Ascending aorta (tissue), 2 donors: Measurements from ENCODE around the gene CDCP1. TPM values are rescaled to one million over a fixed set of nuclear protein-coding genes. Genes with fewer than 3 reads are reported as not detected.

Experiments
- DNase-seq, 2 donors: peaks; one replicate each; pipeline ENCODE4 v3.0.0-alpha.2; 2019; ENCODE audit warnings: low spot score in 2 of 2
- H3K27ac ChIP-seq, 2 donors: fragments of 200-600 bp; sonication (generic); one replicate each; pipeline ENCODE4 v1.5.1; 2016 to 2017; ENCODE audit warnings: mild to moderate bottlenecking in 1 of 2
- H3K27me3 ChIP-seq: fragments of 200-600 bp; sonication (generic); one replicate; pipeline ENCODE4 v1.5.1; 2017
- H3K36me3 ChIP-seq, 2 donors: fragments of 200-600 bp; sonication (generic); one replicate each; pipeline ENCODE4 v1.5.1; 2016
- H3K4me1 ChIP-seq, 2 donors: fragments of 200-600 bp; sonication (generic); one replicate each; pipeline ENCODE4 v1.5.1; 2016 to 2017; ENCODE audit warnings: mild to moderate bottlenecking in 1 of 2
- H3K4me3 ChIP-seq, 2 donors: fragments of 200-600 bp; sonication (generic); one replicate each; pipeline ENCODE4 v1.5.1; 2016 to 2017; ENCODE audit warnings: mild to moderate bottlenecking in 1 of 2
- H3K9me3 ChIP-seq, 2 donors: fragments of 200-600 bp; sonication (generic); one replicate each; pipeline ENCODE4 v1.5.1; 2016
- CTCF ChIP-seq, 3 experiments: fragments of 200-600 bp in 2 of 3; fragments of 450-650 bp in 1 of 3; sonication (generic) in 2 of 3; IDR thresholded peaks; one replicate each; pipeline ENCODE4 v1.5.1; 2016 to 2019; ENCODE audit warnings: antibody characterized with exemption in 3 of 3, mild to moderate bottlenecking in 1 of 3, moderate library complexity in 1 of 3
- intact Hi-C: fragments of 100-400 bp; cut with DNase I; formaldehyde crosslinking; loops from one replicate; pipeline ENCODE4 v1.15.1; 2023
- total RNA-seq: library from RNA; depleted of rRNA; stranded (reverse); fragments of >200 nt; gene quantifications from one replicate; pipeline ENCODE4 v1.1.0, GENCODE V29; 2016

The CDCP1 gene
- total RNA-seq, 1 donor from 2014 or later = 3.0 TPM

GRCh38 chr3:45095916-45096526, 50.2 kb downstream of the CDCP1 start:
- H3K27ac ChIP-seq = no peak overlapping the region
- no peak for DNase-seq
- intact Hi-C loops = no loop called here

GRCh38 chr3:45093176-45093575, 53.0 kb downstream of the CDCP1 start:
- Histone ChIP-seq H3K9me3 (no peaks in the 10 kb centered on the region), H3K4me1 (no peaks in the 10 kb centered on the region), H3K27ac (no peak overlapping the region), H3K27me3 (no peaks in the 10 kb centered on the region), H3K36me3 (no peaks in the 10 kb centered on the region), H3K4me3 (no peak overlapping the region)
- intact Hi-C loops = no loop called here
- TF ChIP-seq CTCF (IDR thresholded peaks at IDR 0.05) = no peak
- no peak for DNase-seq

More at GRCh38 chr3:45095916-45096526, 50.2 kb downstream of the CDCP1 start:
- H3K9me3 ChIP-seq = no peaks in the 10 kb centered on the region
- H3K27me3 ChIP-seq = no peaks in the 10 kb centered on the region
- H3K4me1 ChIP-seq = no peaks in the 10 kb centered on the region
- no peaks in the 10 kb centered on the region for H3K36me3 ChIP-seq
- no peak overlapping the region for H3K4me3 ChIP-seq
- TF ChIP-seq CTCF (IDR thresholded peaks at IDR 0.05) = no peak

GRCh38 chr3:45092132-45093031, 53.8 kb downstream of the CDCP1 start:
- Histone ChIP-seq H3K4me1 (no peaks in the 10 kb centered on the region), H3K27me3 (no peaks in the 10 kb centered on the region), H3K4me3 (no peak overlapping the region), H3K9me3 (no peaks in the 10 kb centered on the region), H3K27ac (no peak overlapping the region), H3K36me3 (no peaks in the 10 kb centered on the region)
- DNase-seq = no peak
- intact Hi-C loops = no loop called here
- TF ChIP-seq CTCF (IDR thresholded peaks at IDR 0.05) = no peak

- Histone ChIP-seq H3K9me3 (no peaks in the 10 kb centered on the region), H3K36me3 (no peaks in the 10 kb centered on the region), H3K27ac (no peak overlapping the region), H3K4me1 (no peaks in the 10 kb centered on the region), H3K4me3 (no peak overlapping the region), H3K27me3 (no peaks in the 10 kb centered on the region)
- no peak for TF ChIP-seq CTCF (IDR thresholded peaks at IDR 0.05)
- intact Hi-C loops = no loop called here
- no peak for DNase-seq
These were observed 55.3 kb downstream of the CDCP1 start for GRCh38 chr3:45090855-45091254.

- intact Hi-C loops = no loop called here
- no peaks in the 10 kb centered on the region for H3K4me1 ChIP-seq
These were observed 57.4 kb downstream of the CDCP1 start for GRCh38 chr3:45088543-45089358.

More at GRCh38 chr3:45088543-45089358, 57.4 kb downstream of the CDCP1 start:
- Histone ChIP-seq H3K9me3 (no peaks in the 10 kb centered on the region), H3K27me3 (no peaks in the 10 kb centered on the region), H3K27ac (no peak overlapping the region), H3K4me3 (no peak overlapping the region), H3K36me3 (no peaks in the 10 kb centered on the region)
- no peak for TF ChIP-seq CTCF (IDR thresholded peaks at IDR 0.05)
- DNase-seq = no peak
